Activated CD4-positive, alpha-beta T cell treated with anti-CD3 and anti-CD28 coated beads for 48 hours (primary cell): ENCODE measurements around the gene NPW.

Source experiments
- DNase-seq: peaks from one replicate; pipeline ENCODE4 v3.0.0-alpha.2; 2020

The NPW gene

GRCh38 chr16:1984347-1985225, 35.0 kb upstream of the NPW start:
- DNase-seq, result no peak

DNA sequence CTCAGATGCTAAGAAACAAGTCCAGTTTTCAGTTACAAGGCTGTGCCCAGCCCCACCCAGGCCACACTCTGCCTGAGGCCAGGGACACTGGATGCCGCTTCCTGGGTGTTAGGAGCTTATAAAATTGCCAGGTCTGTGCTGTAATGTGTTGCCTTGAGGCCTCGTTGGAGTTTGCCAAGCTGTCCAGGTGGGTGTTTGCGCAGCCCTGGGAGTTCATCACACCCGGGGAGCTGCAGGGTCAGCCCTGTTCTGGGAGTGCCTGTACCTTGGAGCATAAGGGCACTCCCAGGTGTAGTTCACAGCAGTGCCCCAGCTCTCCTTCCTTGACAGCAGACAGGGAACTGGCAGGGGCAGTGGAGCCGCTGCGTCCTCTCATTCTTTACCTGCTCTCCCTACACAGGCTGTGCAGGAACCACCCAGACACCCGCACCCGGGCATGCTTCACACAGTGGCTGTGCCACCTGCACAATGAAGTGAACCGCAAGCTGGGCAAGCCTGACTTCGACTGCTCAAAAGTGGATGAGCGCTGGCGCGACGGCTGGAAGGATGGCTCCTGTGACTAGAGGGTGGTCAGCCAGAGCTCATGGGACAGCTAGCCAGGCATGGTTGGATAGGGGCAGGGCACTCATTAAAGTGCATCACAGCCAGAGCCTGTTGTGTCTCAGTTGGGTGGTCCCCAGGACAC, 34.0 kb upstream of the NPW start:
- DNase-seq, result no peak

DNA sequence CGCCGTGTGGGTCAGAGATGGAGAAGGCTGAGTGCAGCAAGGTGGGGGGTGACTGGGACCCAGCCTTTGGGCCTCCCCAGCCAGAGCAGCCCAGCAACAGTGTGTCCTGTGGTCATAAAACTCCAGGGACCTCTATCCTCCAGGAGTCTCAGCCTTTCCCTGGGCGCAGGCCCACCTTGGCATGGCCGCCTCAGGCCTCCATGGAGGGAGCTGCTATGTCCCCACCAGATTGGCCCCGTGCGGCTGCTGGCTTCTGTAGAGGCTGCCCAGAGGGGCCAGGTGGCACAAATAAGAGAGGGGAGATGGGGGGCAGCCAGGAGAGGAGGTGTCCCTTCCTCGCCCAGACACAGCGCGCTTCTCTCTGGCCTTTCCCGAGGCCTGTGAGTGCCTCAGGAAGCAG, 32.4 kb upstream of the NPW start:
- DNase-seq, result no peak

GRCh38 chr16:1989209-1990100, 30.1 kb upstream of the NPW start, which contains the start of gene SYNGR3:
TSS of gene SYNGR3 (plus strand) at chr16:1989970. CDS start at chr16:1990103, 133 bp downstream.
- DNase-seq, result no peak

DNA sequence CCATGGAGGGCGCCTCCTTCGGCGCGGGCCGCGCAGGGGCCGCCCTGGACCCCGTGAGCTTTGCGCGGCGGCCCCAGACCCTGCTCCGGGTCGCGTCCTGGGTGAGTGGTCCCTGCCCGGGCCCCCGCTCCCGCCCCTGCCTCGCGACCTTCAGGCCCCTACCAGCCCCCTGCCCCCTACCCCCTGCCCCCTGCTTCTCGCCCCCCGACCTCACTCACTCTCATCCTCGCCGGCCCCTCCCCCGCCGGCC, 29.6 kb upstream of the NPW start:
- no peak for DNase-seq

GRCh38 chr16:1990351-1991134, 29.0 kb upstream of the NPW start:
- DNase-seq, result no peak

- DNase-seq, result no peak
Observed at GRCh38 chr16:1991135-1991551, 28.4 kb upstream of the NPW start.

DNA sequence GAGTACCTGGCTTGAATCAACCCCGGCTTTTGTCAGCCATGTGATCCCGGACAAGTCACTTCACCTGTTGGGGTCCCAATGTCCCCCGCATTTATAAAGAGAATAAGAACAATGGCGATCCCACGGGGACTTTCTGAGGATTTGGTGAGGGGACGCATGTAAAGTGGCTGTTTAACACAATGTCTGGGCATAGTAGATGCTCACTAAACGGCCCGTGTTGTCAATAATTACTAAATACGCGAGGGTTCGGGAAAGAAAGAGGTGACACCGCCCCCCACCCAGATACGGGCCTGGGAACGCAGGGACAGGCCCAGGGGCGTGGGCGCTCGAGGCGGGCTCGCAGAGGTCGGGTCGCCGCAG, 28.0 kb upstream of the NPW start:
- no peak for DNase-seq

DNA sequence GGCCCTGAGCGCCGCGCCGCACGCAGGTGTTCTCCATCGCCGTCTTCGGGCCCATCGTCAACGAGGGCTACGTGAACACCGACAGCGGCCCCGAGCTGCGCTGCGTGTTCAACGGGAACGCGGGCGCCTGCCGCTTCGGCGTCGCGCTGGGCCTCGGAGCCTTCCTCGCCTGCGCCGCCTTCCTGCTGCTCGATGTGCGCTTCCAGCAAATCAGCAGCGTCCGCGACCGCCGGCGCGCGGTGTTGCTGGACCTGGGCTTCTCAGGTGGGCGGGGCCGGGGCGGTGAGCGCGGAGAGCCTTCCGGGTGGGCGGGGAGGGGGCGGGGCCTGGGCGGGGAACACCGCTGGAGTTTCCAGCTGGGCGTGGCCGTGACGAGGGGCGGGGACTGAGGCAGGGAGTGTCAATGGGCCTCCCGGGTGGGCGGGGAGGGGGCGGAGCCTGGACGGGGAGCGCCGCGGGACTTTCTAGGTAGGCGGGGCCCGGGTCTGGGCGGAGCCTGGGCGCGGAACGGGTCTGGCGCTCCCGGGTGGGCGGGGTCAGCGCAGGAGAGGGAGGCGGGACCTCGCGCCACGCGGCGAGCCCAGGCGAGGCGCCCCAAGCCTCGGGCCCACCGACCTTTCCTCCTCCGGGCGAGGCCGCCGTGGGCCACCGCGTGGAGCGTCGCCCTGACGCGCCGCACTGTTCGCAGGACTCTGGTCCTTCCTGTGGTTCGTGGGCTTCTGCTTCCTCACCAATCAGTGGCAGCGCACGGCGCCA, 27.5 kb upstream of the NPW start:
- DNase-seq, result peak; percentile 99

DNA sequence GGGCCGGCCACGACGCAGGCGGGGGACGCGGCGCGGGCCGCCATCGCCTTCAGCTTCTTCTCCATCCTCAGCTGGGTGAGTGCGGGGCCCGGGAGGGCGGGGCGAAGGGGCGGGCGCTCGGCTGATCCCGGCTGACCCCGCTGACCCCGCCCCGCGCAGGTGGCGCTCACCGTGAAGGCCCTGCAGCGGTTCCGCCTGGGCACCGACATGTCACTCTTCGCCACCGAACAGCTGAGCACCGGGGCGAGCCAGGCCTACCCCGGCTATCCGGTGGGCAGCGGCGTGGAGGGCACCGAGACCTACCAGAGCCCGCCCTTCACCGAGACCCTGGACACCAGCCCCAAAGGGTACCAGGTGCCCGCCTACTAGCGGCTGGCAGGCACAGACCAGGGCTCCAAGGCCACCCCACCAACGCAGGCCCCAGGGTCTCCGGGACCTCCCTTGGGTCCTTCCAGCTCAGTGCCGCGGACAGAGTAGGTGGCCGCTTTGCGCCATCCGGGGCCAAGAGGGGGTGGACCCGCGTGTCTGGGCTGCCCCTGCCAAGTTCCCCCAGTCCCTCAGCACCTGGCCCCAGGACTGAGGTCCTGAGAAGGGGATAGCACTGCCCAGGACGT, 26.8 kb upstream of the NPW start:
- no peak for DNase-seq

DNA sequence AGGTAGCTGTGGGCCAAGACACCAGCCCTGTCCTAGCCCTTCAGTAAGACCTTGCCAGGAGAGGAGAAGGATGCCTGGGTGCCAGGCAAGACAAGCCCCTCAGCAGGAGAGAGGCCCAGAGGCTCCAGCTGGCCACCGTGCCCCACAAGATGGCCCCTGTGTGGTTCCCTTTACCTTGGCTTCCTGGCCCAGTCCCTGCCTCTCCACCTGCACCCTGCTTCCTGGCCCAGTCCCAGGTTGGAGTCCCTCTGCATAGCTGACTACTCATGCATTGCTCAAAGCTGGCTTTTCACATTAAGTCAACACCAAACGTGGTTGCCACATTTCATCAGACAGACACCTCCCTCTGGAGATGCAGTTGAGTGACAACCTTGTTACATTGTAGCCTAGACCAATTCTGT, 25.9 kb upstream of the NPW start:
- DNase-seq, result peak; percentile 56

- DNase-seq, result no peak
Observed at GRCh38 chr16:1997494-1998359, 21.9 kb upstream of the NPW start.

DNA sequence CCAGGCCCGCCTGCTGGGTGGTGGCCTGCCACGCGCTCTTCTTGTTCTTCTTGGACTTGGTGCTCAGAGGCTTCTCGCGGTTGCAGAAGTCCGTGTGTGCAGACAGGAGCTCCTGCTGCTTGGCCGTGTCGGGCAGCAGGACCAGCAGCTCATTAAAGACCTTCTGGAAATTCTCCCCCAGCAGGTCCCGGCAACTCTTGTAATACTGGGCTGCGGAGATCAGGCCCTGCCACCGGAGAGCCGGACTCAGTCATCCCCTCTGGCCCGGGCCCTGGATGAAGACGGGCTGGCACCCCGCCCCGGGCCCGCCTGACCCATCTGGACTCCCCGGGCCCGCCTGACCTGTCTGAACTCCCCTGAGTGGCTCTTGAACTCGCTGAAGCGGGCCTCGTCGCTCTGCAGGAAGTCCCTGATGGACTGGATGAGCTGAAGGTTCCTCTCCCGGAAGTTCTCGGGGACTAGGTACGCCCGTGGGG, 21.2 kb upstream of the NPW start:
- no peak for DNase-seq

DNA sequence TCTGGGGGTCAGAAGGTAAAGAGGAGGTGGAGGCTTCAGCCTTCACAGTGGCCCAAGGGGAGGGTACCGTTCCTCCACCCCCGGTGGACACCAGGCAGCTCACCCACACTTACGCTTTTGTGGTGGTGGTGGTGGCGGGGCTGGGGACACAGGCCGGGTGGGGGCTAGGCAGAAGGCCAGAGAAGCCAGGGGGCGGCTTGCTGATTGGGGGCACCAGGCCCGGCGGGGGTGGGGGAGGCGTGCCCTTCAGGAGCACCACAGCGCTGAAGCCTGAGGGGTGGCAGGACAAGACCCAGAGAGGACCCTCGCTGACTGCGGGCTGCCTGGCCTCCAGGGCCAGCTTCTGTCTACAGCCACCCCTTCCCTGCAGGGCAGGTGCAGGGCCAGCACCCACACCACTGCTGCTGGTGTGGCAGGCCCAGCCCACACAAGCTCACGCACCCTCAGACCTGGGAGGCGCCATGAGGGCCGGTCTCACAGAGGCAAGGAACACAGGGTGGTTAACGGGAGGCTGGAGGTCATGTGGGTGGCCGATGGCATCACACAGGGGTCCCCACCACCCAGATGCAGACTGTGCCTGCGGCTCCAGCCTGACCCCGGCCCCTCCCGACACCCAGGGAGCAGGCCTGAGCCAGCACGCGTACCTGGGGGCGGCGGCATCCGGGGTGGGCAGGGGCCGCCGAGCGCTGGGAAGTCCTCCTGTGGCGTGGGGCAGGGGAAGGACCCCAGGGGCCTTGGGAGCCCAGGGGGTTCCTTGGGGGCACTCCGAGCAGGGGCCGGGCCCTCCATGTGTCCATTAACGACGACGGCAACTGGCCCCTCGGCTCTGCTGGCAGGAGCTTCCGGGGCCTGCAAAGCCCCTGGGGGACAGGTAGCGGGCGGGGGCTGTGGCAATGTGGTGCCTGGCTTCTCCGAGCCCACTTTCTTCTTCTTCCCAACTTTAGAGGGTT, 20.5 kb upstream of the NPW start:
- no peak for DNase-seq

DNA sequence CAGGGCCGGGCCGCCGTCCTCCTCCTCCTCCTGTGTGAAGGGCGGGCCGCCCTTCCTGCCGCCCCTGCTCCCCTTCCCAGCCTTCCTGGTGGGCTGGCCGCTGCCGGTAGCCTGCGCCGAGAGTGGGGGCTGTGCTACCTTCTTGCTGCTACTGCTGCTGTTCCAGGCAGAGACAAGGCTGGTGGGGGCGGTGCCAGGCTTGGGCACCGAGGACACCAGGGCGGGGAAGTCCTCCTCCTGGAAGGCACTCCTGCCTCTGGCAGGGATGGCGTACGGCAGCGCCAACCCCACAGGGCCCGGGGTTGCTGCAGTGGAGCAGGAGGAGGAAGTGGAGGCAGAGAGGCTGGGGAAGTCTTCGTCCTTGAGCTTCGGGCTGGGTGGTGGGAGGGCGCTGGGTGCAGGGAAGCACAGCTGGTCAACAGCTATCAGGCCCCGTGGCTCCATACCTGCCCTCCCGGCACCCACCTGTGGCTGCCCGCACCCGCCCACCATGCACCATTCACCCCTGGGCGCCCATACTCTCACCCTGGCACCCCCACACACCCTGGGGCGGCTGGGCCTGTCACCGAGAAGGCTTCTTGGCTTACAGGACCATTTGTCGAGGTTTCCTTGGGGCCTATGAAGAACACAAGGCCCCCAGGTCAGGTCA, 19.6 kb upstream of the NPW start:
- no peak for DNase-seq

DNA sequence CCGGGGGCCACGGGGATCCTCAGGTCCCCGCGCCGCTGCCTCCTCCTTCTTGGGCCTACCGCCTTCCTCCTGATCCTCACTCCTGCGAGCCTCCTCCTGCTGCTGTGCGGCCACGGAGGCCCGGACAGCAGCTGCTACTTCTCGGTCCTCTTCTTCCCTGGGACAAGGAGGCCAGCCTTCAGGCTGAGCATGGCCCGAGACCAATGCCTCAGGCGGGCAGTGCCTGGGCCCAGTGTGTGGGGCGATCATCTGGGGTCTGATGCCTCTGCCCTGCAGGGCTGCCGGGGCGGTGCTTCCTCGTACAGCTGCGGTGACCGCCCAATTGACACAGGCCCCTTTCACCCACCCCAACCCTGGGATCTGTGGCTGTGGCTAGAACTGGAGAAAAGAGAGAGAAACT, 18.6 kb upstream of the NPW start:
- DNase-seq, result no peak

DNA sequence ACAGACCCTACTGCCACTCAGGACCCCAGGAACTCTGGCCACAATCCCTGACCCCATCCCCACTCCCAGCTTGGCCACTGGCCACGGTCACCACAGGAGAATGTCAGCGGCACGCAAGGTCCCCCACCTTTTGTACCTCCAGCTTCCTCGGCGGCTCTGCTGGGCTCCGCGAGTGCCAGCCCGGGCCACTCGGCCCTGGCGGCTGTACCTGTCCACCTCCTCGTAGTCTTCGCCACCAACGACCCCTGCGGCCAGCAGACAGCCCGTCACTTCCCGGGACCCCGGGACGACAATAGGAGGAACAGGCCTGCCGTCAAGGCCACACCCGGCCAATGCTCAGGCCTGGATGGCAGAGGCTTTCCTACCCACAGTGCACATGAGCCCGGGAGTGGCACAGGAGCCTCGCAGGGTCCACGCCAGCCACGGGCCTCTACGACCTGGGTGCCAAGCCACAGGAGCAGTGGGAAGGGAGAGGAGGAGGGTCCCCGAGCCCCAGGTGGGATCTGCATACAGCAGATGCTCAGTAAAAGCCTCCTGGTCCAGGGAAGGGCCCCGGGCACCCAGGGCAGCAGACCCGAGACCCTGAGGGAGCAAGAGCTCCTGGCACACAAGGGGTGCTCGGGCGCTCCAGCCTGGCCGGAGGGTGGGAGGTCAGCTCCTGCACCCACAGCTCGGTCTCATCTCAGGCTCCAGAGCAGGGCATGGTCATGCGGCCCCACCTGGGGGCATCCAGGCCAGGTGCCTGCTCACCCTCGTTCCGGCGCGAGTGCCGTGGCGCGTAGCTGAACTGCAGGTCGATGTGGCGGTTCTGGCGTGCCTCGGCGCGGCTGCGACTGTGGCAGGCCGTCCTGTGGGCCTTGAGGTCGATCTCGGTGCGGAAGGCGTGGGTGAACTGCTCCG, 17.9 kb upstream of the NPW start:
- no peak for DNase-seq
